Measurements from ENCODE around the gene FIBCD1. TPM values are rescaled to one million over a fixed set of nuclear protein-coding genes. Genes with fewer than 3 reads are reported as not detected.

Gene FIBCD1
- total RNA-seq, 1 donor from 2014 or later = 0.54 TPM

- intact Hi-C loops (cut with DNase I) = no loop called here
Observed at GRCh38 chr9:130872912-130873503, 66.0 kb downstream of the FIBCD1 start.

GRCh38 chr9:130872508-130872907 is 66.5 kb downstream of the FIBCD1 start:
- no peak for DNase-seq (ENCODE audit: low spot score)
- intact Hi-C loops (cut with DNase I) = no loop called here

More at GRCh38 chr9:130872912-130873503, 66.0 kb downstream of the FIBCD1 start:
- DNase-seq (ENCODE audit: low spot score) = no peak

- DNase-seq (ENCODE audit: low spot score) = no peak
- intact Hi-C loops (cut with DNase I) = no loop called here
Observed at GRCh38 chr9:130872093-130872492, 67.0 kb downstream of the FIBCD1 start.

- DNase-seq (ENCODE audit: low spot score) = no peak
- intact Hi-C loops (cut with DNase I) = loop anchor here (2.0 kb wide), 1 partner anchor 61 kb away; no protein-coding TSS in a partner anchor
Observed at GRCh38 chr9:130871395-130872062, 67.5 kb downstream of the FIBCD1 start.

- intact Hi-C loops (cut with DNase I) = loop anchor here (2.0 kb wide), 1 partner anchor 62 kb away; no protein-coding TSS in a partner anchor
- no peak for DNase-seq (ENCODE audit: low spot score)
Observed at GRCh38 chr9:130870491-130871381, 68.3 kb downstream of the FIBCD1 start.

GRCh38 chr9:130869250-130869649 is 69.8 kb downstream of the FIBCD1 start:
- no peak for DNase-seq (ENCODE audit: low spot score)
- intact Hi-C loops (cut with DNase I) = loop anchor here (10.0 kb wide), 1 partner anchor 176 kb away; no protein-coding TSS in a partner anchor

- no peak for DNase-seq (ENCODE audit: low spot score)
- intact Hi-C loops (cut with DNase I) = loop anchor here (10.0 kb wide), 1 partner anchor 177 kb away; no protein-coding TSS in a partner anchor
Observed at GRCh38 chr9:130868230-130868629, 70.8 kb downstream of the FIBCD1 start.

GRCh38 chr9:130867556-130867955 is 71.5 kb downstream of the FIBCD1 start:
- intact Hi-C loops (cut with DNase I) = loop anchor here (2.0 to 10.0 kb wide), 2 partner anchors 129 to 177 kb away; no protein-coding TSS in a partner anchor
- no peak for DNase-seq (ENCODE audit: low spot score)

- intact Hi-C loops (cut with DNase I) = loop anchor here (2.0 to 10.0 kb wide), 2 partner anchors 130 to 178 kb away; no protein-coding TSS in a partner anchor
- DNase-seq (ENCODE audit: low spot score) = no peak
Observed at GRCh38 chr9:130866474-130866965, 72.5 kb downstream of the FIBCD1 start.

- intact Hi-C loops (cut with DNase I) = loop anchor here (2.0 to 10.0 kb wide), 3 partner anchors 73 to 179 kb away; partner anchors contain the start of gene FIBCD1
- no peak for DNase-seq (ENCODE audit: low spot score)
Observed at GRCh38 chr9:130865921-130866320, 73.1 kb downstream of the FIBCD1 start.

GRCh38 chr9:130864541-130864940 is 74.5 kb downstream of the FIBCD1 start:
- intact Hi-C loops (cut with DNase I) = loop anchor here (2.0 to 10.0 kb wide), 2 partner anchors 74 to 180 kb away; partner anchors contain the start of gene FIBCD1

GRCh38 chr9:130862747-130863146 is 76.3 kb downstream of the FIBCD1 start:
- no peak for DNase-seq (ENCODE audit: low spot score)

More at GRCh38 chr9:130864541-130864940, 74.5 kb downstream of the FIBCD1 start:
- DNase-seq (ENCODE audit: low spot score) = no peak

GRCh38 chr9:130862217-130862616 is 76.8 kb downstream of the FIBCD1 start:
- no peak for DNase-seq (ENCODE audit: low spot score)
- intact Hi-C loops (cut with DNase I) = loop anchor here (2.0 to 10.0 kb wide), 2 partner anchors 153 to 183 kb away; no protein-coding TSS in a partner anchor

More at GRCh38 chr9:130862747-130863146, 76.3 kb downstream of the FIBCD1 start:
- intact Hi-C loops (cut with DNase I) = loop anchor here (2.0 to 10.0 kb wide), 2 partner anchors 154 to 182 kb away; no protein-coding TSS in a partner anchor

- DNase-seq (ENCODE audit: low spot score) = no peak
- intact Hi-C loops (cut with DNase I) = loop anchor here (2.0 to 10.0 kb wide), 5 partner anchors 15 to 183 kb away; no protein-coding TSS in a partner anchor
Observed at GRCh38 chr9:130861372-130862180, 77.5 kb downstream of the FIBCD1 start.

GRCh38 chr9:130860458-130861316 is 78.4 kb downstream of the FIBCD1 start:
- DNase-seq (ENCODE audit: low spot score) = peak; percentile 92
- intact Hi-C loops (cut with DNase I) = loop anchor here (2.0 to 10.0 kb wide), 4 partner anchors 14 to 184 kb away; no protein-coding TSS in a partner anchor

- intact Hi-C loops (cut with DNase I) = no loop called here
- no peak for DNase-seq (ENCODE audit: low spot score)
Observed at GRCh38 chr9:130858739-130859705, 80.0 kb downstream of the FIBCD1 start.

Data from cardiac septum (tissue), 1 donor.